HG03108 (cell line): ENCODE results near the gene BEND7.
"Not testable (repeated sequence)": the region's sequence is repeated elsewhere in the genome, so short reads cannot be mapped to it uniquely, and the experiment has no call there.

Experiments used
- ATAC-seq: cut with Tn5 transposase; IDR thresholded peaks from one replicate; pipeline ENCODE4 v1.9.1; 2021; ENCODE audit warnings: moderate library complexity; ENCODE audit not compliant: unreplicated experiment

The BEND7 gene, protein sequence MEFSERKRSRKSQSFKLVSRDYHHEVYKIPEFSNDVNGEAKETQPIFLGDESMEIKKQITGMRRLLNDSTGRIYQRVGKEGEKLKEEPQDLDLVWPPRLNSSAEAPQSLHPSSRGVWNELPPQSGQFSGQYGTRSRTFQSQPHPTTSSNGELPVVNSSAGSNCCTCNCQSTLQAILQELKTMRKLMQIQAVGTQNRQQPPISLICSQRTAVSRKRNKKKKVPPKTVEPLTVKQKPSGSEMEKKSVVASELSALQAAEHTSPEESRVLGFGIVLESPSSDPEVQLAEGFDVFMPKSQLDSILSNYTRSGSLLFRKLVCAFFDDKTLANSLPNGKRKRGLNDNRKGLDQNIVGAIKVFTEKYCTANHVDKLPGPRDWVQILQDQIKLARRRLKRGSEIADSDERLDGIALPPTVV

DNA sequence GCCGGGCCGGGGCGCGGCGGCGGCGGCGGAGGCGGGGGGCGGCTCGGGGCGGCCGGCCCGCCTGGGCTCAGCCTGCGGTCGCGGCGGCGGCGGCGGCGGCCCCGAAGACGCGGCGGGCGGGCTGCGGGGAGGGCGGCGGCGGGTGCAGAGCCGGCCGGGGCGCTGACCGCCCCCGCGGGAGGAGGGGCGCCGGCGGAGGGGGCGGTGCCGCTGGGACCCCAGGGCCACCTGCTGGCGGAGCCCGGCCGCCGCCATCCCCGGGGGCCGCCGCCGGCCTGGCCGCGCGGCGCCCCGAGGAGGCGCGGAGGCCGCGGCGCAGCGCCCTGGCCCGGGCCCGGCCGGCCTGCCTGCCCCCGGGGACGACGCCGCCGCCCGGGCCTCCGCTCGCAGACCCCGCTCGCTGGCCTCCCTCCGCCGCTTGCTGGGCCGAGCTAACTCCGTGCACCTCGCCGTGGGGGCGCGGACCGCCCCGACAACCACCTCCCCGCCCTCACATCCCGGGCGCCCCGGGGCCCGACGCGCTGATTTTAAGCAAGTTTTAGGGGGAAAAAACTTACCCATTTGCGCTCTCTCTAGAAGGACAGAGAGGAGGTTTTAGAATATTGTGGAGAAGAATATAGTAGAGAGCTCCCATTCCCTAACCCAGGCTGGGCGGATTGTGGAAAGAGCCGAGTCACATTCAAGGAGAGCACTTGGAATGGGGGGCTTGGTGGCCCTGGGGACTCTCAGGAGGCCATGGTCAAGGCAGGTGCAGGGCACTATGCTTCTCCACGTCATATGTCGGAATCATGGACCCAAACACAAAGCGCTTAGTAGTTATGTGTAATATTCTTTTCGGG, at the start of gene BEND7:
Gene BEND7, minus strand, starts transcription at position 140 of the 839 bp plus-strand sequence. CDS start 481 bp downstream, outside the sequence.
- no peak for ATAC-seq

DNA sequence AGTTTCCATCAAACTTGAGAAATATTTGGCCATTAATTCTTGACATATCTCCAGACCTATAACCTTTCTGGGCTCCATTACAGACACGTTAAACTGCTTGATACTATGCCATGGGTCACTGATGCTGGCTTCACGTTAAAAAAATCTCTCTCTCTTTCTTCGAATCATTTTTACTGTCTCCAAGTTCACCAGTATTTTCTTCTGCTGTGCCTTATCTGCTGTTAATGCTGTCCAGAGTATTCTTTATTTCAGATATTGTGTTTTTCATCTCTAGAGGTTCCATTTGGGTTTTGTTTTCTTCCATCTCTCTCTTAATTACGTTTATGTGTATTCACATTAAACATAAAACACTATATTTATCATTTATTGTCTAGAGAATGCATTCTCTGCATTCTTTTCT, 45.1 kb upstream of the BEND7 start:
- no peak for ATAC-seq

DNA sequence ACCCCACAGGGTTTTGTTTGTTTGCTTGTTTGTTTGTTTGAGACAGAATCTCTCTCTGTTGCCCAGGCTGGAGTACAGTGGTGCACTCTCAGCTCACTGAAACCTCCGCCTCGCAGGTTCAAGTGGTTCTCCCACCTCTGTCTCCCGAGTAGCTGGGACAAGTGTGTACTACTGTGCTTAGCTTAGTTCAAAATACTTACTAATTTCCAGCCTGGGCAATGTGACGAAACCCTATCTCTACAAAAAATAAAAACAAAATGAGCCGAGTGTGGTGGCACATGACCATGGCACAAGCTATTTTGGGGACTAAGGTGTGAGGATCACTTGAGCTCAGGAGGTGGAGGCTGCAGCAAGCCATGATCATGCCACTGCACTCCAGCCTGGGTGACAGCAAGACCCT, 42.7 kb upstream of the BEND7 start:
- ATAC-seq, result no peak

DNA sequence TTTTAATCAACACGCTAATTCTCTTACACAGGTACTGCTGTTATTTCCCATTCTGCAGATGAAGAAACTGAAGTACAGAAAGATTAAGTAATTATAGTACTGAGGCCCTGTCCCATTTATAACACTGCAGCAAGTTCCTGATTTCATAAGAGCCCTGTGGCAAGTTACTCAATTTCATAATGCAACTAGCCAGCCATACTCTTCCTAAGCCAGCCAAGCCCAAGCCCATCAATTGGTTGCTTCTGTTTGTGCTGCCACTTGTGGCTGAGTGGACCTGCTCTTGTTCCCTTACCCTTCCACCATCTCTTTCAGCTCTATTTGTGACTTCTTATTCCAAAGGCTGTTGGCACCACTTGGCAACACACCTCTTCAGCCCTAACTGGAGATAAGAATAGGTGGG, 38.2 kb upstream of the BEND7 start:
- ATAC-seq, result no peak

DNA sequence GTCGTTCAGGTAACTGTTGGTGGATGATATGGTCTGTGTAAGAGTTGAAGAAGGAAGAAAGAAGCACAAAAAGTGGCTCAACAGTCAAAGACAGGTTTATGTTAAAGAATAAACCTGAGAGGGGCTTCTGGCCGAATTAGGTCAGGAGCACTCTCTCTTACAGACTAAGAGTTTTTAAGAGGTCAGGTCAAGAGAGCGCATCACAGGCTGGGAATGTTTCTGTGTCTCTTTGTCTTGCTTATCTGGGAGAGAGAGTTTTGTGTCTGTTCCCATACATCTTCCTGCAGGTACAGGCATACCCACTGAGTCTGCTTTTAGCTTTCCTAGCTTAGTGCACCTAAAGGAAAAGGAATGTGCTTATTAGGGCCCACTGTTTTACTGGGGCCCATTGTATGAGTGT, 35.8 kb upstream of the BEND7 start:
- no peak for ATAC-seq

DNA sequence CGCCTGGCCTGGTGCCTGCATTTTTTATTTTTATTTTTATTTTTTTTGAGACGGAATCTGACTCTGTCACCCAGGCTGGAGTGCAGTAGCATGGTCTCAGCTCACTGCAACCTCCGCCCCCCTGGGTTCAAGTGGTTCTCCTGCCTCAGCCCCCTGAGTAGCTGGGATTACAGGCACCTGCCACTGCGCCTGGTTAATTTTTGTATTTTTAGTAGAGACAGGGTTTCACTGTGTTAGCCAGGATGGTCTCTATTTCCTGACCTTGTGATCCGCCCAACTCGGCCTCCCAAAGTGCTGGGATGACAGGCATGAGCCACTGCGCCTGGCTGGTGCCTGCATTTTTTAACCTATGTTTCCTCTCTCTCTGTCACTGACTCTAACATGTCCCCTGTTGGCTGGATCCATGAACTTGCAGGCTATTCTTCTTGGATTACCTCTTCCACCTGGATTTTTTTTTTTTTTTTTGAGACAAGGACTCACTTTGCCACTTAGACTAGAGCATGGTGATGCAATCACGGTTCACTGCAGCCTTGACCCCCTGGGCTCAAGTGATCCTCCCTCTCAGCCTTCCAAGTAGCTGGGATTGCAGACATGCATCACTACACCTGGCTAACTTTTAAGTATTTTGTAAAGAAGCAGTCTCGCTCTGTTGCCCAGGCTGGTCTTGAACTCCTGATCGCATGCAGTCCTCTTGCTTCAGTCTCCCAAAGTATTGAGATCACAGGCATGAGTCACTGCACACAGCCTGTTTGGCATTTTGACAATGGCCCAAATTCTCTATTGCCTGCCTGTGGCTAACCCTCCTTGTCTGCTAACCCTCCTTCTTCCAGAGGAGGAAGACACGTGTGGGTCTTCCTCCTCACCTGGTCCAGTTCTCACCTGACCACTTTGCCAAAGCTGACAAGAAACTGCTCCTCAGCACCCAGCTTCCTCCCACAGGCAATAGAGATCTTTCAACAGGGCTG, 34.9 kb upstream of the BEND7 start:
- ATAC-seq, result no peak

DNA sequence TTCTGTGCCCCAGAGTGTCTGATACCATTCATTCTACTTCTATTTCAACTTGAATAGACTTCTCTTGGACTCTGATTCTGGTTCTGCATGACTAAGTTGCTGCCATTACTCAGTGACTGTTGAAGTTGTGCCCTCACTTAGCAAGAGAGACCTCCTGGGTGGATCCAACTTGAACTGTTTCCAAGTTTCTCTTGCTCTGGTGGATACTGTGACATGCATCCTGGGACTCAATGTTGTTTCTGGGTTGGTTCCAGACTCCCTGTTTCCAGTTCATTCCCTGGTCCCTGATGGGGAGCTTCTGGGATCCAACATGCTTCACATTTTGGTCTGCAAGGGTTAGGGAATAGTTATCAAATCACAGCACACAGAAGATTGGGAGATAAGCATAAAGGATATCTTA, 31.8 kb upstream of the BEND7 start:
- no peak for ATAC-seq

DNA sequence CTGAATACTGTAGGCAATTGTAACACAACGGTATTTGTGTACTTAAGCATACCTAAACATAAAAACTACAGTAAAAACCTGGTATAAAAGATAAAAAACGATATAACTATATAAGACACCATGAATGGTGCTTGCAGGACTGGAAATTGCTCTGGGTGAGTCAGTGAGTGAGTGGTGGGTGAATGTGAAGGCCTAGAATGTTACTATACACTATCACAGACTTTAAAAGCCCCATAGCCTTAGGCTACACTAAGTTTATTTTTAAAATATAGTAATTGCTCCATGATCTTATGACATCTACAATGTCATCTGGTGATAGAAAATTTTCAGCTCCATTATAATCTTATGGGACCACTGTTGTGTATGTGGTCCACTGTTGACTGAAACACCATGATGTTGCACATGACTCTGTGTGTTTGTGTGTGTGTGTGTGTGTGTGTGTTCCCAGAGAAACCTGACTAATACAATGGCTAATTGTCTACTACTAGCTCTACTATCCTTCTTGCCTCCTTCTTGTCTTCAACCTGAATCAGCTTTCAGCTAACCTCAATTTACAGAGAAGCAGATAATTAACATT, 30.4 kb upstream of the BEND7 start:
- no peak for ATAC-seq

DNA sequence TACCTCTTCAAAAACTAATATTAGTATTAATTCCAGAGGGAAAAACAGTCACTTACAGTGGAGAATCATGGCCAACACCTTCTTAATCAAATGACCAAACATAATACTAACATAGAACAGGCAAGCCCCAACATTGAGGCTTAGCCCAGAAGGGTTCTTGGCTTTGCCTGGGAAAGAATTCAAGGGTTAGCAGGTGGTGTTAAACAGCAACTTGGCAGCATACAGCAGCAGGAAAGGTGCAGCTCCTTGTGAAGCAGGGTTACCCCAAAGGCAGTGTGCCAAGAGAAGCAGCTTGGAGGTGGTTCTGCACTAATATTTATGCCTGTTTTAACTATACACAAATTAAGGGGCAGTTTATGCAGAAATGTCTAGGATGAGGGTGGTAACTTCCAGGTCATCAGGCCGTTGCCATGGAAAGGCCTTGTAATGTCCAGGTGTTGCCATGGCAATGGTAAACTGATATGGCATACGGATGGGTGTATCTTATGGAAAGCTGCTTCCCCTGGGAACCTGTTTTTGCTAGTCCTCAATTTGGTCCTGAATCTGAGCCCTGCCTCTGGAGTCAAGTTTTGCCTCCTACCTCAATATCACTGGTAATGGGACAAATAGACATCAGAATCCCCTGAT, 27.2 kb upstream of the BEND7 start:
- no peak for ATAC-seq

DNA sequence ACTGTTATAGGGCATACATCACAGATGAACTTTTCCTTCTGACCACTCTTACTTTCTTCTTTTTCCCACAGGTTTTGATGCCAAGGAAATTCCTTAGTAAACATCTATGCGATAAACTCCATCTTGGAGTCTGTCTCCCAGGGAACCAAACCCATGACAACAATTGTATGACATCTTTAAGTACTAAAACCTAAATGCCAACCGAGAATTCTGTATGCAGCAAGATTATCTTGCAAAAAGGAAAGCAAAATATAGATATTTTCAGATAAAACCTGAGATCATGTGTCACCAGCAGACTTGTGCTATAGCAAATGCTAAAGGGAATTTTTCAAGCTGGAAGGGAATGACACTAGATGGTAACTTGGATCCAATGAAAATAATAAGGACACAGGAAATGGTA, 22.0 kb upstream of the BEND7 start:
- ATAC-seq, result no peak

DNA sequence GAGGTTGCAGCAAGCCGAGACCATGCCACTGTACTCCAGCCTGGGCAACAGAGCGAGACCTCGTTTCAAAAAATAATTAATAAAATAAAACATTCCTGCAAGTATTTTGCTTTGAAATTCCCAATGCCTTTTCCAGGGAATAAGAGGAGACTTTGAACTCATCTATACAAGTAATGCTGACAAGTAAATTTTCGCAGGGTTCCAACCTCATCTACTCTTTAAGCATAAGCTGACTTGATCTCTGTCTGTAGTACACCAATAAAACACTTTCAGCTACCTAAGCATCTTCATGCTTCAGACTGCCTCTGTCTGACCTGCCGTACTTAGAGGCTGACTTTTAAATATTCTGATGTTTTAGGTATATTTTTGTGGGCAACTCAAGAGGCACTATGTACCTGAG, 13.7 kb upstream of the BEND7 start:
- no peak for ATAC-seq

DNA sequence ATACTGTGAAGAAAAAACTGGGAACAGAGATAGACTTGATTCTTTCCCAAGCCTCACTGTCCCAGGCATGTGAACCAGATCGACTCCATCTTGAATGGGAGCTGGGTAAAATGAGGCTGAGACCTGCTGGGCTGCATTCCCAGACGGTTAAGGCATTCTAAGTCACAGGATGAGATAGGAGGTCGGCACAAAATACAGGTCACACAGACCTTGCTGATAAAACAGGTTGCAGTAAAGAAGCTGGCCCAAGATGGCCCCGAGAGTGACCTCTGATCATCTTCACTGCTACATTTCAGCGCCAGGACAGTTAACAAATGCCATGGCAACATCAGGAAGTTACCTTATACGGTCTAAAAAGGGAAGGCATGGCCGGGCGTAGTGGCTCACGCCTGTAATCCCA, 9.2 kb upstream of the BEND7 start:
- not testable (repeated sequence) for ATAC-seq

DNA sequence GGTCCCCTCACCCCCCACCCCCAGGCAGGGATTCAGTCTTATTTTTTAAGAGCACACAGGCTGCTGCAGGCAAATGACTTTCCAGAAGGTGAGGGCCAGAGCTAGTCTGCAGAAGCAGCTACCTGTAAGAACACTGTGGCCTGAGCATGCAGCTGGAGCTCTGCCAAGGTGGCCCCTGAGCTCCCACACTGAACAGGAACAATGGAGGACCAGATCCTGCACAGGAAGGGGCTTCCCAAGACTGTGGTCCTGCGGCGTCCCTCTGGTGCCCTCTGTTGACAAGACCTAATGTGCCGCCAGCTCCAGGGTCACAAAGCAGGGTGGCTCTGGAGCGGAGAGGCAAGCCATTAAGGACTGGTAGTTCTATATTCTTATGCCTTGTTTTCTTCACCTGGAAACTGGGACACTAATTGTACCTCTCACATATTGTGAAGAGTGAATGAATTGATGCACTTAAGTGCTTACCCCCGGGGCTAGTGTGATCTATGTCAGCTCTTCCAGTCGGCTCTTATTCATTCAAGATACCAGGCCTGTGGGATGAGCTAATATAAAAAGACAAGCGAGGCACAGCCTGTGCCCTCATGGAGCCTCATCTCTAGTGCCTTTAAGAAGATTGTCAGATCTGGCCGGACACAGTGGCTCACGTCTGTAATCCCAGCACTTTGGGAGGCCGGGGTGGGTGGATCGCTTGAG, 8.0 kb upstream of the BEND7 start:
- ATAC-seq, result no peak

DNA sequence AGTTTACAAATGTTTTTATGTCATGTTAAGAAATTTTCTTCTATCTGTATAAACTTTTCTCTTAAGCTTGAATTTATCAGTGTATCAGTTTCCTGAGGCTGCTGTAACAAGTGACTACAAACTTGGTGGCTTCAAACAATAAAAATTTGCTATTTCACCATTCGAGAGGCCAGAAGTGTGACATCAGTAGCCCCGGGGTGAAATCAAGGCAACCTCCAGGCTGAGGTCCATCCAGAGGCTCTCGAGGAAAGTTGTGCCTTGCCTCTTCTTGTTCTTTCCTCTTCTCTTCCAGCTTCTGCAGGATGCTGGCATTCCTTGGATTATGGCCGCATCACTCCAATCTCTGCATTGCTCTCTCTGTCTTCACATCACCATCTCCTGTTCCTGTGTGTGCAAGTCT, 6.5 kb upstream of the BEND7 start:
- ATAC-seq, result no peak

DNA sequence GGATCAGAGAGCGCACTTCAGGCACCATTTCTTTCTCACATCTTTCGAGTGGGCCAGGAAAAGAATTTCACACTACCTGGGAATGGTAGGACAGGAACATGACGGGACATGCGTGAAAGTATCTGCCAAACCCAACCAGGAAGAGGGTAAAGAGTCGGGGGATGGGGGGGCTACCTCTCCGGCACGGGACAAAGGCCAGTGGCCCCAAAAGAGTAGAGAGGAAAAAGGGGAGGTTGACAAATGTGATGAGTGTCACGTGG, 830 bp upstream of the BEND7 start:
- ATAC-seq, result no peak

DNA sequence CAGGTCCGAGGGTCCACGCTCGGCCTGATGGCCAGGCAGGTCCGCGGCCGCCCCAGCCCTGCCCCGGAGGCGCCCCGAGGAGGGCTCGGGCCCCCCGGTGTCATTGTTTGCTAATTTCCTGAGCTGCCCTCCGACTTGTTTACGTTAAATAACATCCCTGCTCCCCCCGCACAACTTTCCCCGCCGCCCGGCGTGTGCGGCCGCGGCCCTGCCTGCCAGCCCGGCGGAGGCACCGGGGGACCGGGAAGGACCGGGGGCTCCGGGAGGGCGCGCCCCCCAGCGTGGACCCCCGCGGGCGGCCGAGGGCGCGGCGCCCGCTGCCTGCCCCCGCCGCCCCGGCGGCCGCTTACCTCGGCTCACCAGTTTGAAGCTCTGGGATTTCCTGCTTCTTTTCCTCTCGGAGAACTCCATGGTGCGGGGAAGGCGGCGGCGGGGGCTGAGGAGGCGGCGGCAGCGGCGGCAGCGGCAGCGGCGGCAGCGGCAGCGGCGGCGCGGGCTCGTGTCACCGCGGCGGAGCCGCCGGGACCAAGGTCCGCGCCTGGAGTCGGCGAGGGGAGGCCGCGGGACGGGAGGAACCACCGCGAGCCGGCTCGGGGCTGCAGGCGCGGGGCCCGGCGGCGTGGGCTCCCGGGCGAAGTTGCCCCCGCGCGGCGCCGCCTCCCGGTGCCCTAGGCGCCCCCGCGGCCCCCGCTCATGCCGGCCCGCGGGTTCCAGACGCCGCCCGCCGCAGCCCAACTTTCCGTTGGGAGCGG, 515 bp downstream of the BEND7 start:
- no peak for ATAC-seq

DNA sequence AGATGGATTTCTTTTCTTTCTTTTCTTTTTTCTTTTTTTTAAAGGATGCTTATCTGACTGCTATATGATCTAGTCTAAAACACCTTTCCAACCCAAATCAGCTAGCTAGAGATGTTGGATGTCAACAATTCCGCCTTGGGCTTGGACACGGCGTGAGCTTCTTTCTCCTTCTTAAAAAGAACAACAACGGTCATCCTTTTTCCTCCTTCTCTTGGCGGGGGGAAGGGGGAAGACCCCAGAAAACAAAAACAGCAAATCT, 1.0 kb downstream of the BEND7 start:
- no peak for ATAC-seq

DNA sequence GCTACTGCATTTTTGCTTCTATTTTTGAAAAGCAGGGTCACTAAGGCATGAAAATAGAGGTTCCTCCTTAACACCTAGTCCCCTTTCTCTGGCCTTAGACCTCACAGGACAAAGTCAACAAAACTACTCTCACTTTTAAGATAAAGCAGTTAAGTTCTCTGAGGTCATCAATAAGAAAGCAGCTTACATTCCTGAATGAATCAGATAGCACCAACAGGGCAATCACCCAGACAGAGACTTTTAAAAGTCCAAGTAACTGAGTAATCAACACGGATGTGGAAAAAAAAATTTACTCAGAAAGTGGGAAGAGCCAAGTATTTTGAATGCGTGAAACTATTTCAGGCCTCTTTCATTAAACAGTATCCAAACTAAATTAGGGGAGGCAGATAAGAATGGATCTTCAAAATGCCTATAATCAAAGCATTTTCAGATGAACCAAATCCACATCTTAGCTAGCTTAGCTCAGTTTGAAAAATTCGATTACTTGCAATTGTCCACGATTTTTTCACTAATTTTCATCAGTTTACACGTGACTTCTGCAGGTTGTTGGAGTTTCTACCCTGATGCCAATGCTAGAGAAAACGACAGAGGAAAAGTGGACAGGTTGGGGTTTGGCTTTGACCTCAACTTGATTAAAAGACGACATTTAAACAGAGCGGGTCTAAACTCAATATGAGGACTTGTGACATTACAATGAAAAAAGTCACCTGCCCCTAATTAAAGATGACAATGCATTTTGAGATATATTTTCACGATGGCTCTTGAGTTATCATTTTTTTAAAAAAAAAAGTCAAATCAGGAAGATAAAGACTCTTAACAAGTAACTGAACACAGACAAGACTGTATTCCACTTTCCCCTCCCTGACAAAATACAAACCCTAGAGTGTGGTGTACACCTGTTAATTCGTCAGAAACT, 1.6 kb downstream of the BEND7 start:
- ATAC-seq, result no peak
